HepG2 (cell line): ENCODE data around the gene ZNF700. TPM values are rescaled to one million over a fixed set of nuclear protein-coding genes. Genes with fewer than 3 reads are reported as not detected.

ENCODE experiments used
- AKAP8 ChIP-seq: sonication (generic); formaldehyde crosslinking; IDR thresholded peaks from 2 replicates; pipeline ENCODE4 v1.5.1; 2020; ENCODE audit warnings: mild to moderate bottlenecking, missing genetic modification reagents
- ASH2L ChIP-seq: fragments of 300-600, 200-600 bp; sonication (generic); IDR thresholded peaks from 2 replicates; pipeline ENCODE4 v1.7.0; 2017; ENCODE audit warnings: low read depth, mild to moderate bottlenecking, moderate library complexity, mixed read lengths, low read length; ENCODE audit not compliant: insufficient read length
- GFI1 ChIP-seq: sonication (generic); formaldehyde crosslinking; IDR thresholded peaks from 2 replicates; pipeline ENCODE4 v1.5.0; 2020; ENCODE audit warnings: missing genetic modification reagents, mild to moderate bottlenecking, borderline replicate concordance
- HNF1B ChIP-seq: sonication (generic); formaldehyde crosslinking; IDR thresholded peaks from 2 replicates; pipeline ENCODE4 v1.5.1; 2020; ENCODE audit warnings: mild to moderate bottlenecking, moderate library complexity, missing genetic modification reagents
- KDM3A ChIP-seq: IDR thresholded peaks from 2 replicates; pipeline ENCODE4 v1.6.1; 2018; ENCODE audit warnings: low read depth, missing compliant biosample characterization
- KDM5B ChIP-seq: sonication (generic); formaldehyde crosslinking; IDR thresholded peaks from 2 replicates; pipeline ENCODE4 v1.4.0; 2020; ENCODE audit warnings: missing genetic modification reagents, mild to moderate bottlenecking, borderline replicate concordance
- MAFF ChIP-seq: IDR thresholded peaks from 2 replicates; pipeline ENCODE4 v1.6.1; 2011; ENCODE audit warnings: low read depth, low read length, improper control_type of control experiment
- MBD4 ChIP-seq: IDR thresholded peaks from 2 replicates; pipeline ENCODE4 v1.6.1; 2012; ENCODE audit warnings: low read length, inconsistent platforms, borderline replicate concordance
- MYPOP ChIP-seq: sonication (generic); formaldehyde crosslinking; IDR thresholded peaks from 2 replicates; pipeline ENCODE4 v1.8.1; 2023; ENCODE audit warnings: mild to moderate bottlenecking, moderate library complexity, missing genetic modification reagents
- PATZ1 ChIP-seq: sonication (generic); formaldehyde crosslinking; IDR thresholded peaks from 2 replicates; pipeline ENCODE4 v1.4.0; 2020; ENCODE audit warnings: missing genetic modification reagents
- RARG ChIP-seq: sonication (generic); formaldehyde crosslinking; IDR thresholded peaks from 2 replicates; pipeline ENCODE4 v1.4.0; 2020; ENCODE audit warnings: low read depth, mild to moderate bottlenecking, missing genetic modification reagents
- REL ChIP-seq: sonication (generic); formaldehyde crosslinking; conservative IDR thresholded peaks from 2 replicates; pipeline ENCODE4 v1.8.0; 2022; ENCODE audit warnings: mild to moderate bottlenecking, missing genetic modification reagents, moderate library complexity
- SMC3 ChIP-seq: IDR thresholded peaks from 2 replicates; pipeline ENCODE4 v1.6.1; 2011; ENCODE audit warnings: low read length, improper control_type of control experiment
- SYNCRIP ChIP-seq: fragments of 200-400 bp; formaldehyde crosslinking; IDR thresholded peaks from 2 replicates; pipeline ENCODE4 v1.6.1; 2018; ENCODE audit warnings: mild to moderate bottlenecking, low read depth, low read length; ENCODE audit not compliant: insufficient read depth
- TFDP2 ChIP-seq: sonication (generic); formaldehyde crosslinking; IDR thresholded peaks from 2 replicates; pipeline ENCODE4 v1.4.0; 2020; ENCODE audit warnings: missing genetic modification reagents
- TOE1 ChIP-seq: sonication (generic); formaldehyde crosslinking; IDR thresholded peaks from 2 replicates; pipeline ENCODE4 v1.4.0; 2020; ENCODE audit warnings: mild to moderate bottlenecking, missing genetic modification reagents
- WIZ ChIP-seq: sonication (generic); formaldehyde crosslinking; IDR thresholded peaks from 2 replicates; pipeline ENCODE4 v1.5.1; 2020; ENCODE audit warnings: mild to moderate bottlenecking, missing genetic modification reagents
- ZNF234 ChIP-seq: sonication (generic); formaldehyde crosslinking; conservative IDR thresholded peaks from 2 replicates; pipeline ENCODE4 v1.5.1; 2020; ENCODE audit warnings: mild to moderate bottlenecking, missing genetic modification reagents
- ZNF326 ChIP-seq: sonication (generic); formaldehyde crosslinking; IDR thresholded peaks from 2 replicates; pipeline ENCODE4 v1.4.0; 2020; ENCODE audit warnings: missing genetic modification reagents, borderline replicate concordance
- ZNF354B ChIP-seq: sonication (generic); formaldehyde crosslinking; IDR thresholded peaks from 2 replicates; pipeline ENCODE4 v1.8.0; 2022; ENCODE audit warnings: mild to moderate bottlenecking, missing genetic modification reagents
- ZNF367 ChIP-seq: sonication (generic); formaldehyde crosslinking; IDR thresholded peaks from 2 replicates; pipeline ENCODE4 v1.4.0; 2020; ENCODE audit warnings: missing genetic modification reagents, borderline replicate concordance
- ZNF562 ChIP-seq: sonication (generic); formaldehyde crosslinking; IDR thresholded peaks from 2 replicates; pipeline ENCODE4 v1.8.0; 2022; ENCODE audit warnings: missing genetic modification reagents, borderline replicate concordance
- ZNF879 ChIP-seq: sonication (generic); formaldehyde crosslinking; IDR thresholded peaks from 2 replicates; pipeline ENCODE4 v1.8.1; 2023; ENCODE audit warnings: missing genetic modification reagents
- ZNF891 ChIP-seq: sonication (generic); formaldehyde crosslinking; IDR thresholded peaks from 2 replicates; pipeline ENCODE4 v1.5.0; 2020; ENCODE audit warnings: mild to moderate bottlenecking, missing genetic modification reagents
- polyA plus RNA-seq, 8 experiments: library from polyadenylated mRNA; depleted of rRNA in 3 of 8; stranded (reverse) in 7 of 8; unstranded in 1 of 8; fragments of >200 nt; fragmentation: Illumina TruSeq in 4 of 8; extraction: Trizol in 4 of 8; gene quantifications; 2 replicates each; pipeline versions ENCODE4 v1.2.1 to v1.2.3, GENCODE V29; 2011 to 2016; ENCODE audit warnings: low read depth in 4 of 8, missing spikeins in 1 of 8, mixed read lengths in 1 of 8; ENCODE audit not compliant: insufficient read depth in 1 of 8
- total RNA-seq, 5 experiments: library from RNA; depleted of rRNA; stranded (reverse); fragments of >200 nt; fragmentation: Illumina TruSeq; extraction: Trizol; gene quantifications; 2 replicates each; pipeline ENCODE4 v1.2.3, GENCODE V29; 2016; ENCODE audit warnings: low read depth in 1 of 5

ZNF700 gene
- total and polyA plus RNA-seq, 2 of the 13 experiments (the other 11 are each of a cell fraction or from before 2014, with no cell fraction given): 6.0 to 12.8 TPM

DNA sequence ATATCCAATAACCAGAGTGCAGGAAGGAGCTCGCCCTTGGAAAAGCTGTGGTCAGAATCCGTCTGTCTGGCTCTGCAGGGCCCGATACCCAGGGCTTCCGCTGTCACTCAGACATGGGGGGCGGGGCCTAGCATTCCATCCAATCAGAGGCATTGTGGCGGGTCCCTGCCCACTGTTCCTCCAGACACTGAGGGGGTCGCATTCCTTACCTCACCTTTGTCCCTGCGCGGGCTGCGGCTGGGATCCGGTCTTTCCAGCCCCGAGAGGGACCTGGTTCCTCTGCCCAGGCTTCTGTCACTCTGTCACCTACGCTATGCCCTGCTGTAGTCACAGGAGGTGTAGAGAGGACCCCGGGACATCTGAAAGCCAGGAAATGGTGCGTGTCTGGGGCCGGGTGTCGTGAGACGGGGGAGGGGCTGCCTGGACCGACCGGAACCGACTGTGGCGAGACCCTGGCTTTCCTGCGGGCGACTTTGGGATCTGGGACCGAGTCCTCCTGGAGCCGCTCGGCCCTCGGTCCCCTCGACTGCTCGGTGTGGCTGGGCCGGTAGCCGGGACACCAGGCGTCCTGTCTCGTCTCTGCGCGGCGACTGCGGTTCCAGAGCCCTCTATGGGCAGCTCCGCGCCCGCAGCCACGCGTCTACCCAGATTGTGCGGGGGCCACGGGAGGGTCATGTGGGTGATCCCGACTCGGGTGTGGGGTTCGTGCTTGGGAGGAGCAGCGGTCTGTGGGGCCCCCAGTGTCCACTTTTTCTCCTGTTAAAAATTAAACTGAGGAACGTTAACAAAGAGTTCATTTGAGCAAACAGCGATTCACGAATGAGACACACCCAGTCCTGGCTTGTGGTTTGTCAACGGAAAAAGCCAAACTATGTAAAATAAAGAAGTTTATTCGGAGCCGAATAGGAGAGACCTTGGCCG, 37.0 kb upstream of the ZNF700 start, which contains the start of gene ZNF69 (continued):
- TF ChIP-seq PATZ1 (CRISPR knock-in tag): peak; percentile 93
- no peak for TF ChIP-seq RARG (CRISPR knock-in tag)
- TF ChIP-seq ZNF367 (CRISPR knock-in tag): no peak; the same call in 1 of the 2 replicates
- TF ChIP-seq ASH2L: peak; percentile 69
- no peak for TF ChIP-seq MBD4
- peak; percentile 49; the same call in 1 of the 2 replicates for TF ChIP-seq KDM5B (CRISPR knock-in tag)
- no peak for TF ChIP-seq ZNF879 (CRISPR knock-in tag)
- TF ChIP-seq ZNF234 (CRISPR knock-in tag): 0 out of 2 replicates have a peak, but pooled peaks have one; percentile 39
- TF ChIP-seq TOE1 (CRISPR knock-in tag): no peak
- peak; percentile 56 for TF ChIP-seq HNF1B (CRISPR knock-in tag)
- no peak; the same call in 1 of the 2 replicates for TF ChIP-seq REL (CRISPR knock-in tag)
- TF ChIP-seq GFI1: peak; percentile 70; the same call in 1 of the 2 replicates
- peak; percentile 74; the same call in 1 of the 2 replicates for TF ChIP-seq WIZ
- TF ChIP-seq SMC3: no peak
- no peak for TF ChIP-seq AKAP8 (CRISPR knock-in tag)
- peak; percentile 70 for TF ChIP-seq ZNF891 (CRISPR knock-in tag)
- TF ChIP-seq KDM3A: 0 out of 2 replicates have a peak, but pooled peaks have one; percentile 22
- TF ChIP-seq ZNF562: no peak
- TF ChIP-seq TFDP2: peak; percentile 66
- TF ChIP-seq SYNCRIP: no peak
- peak; percentile 71; the same call in 1 of the 2 replicates for TF ChIP-seq MYPOP (CRISPR knock-in tag)
- no peak for TF ChIP-seq ZNF354B
- TF ChIP-seq ZNF326: no peak
- TF ChIP-seq MAFF: no peak
